OCI-LY7 (cell line): ENCODE measurements around the gene BHLHA9. TPM values are rescaled to one million over a fixed set of nuclear protein-coding genes. Genes with fewer than 3 reads are reported as not detected.

Experiments
- BruUV-seq: library from RNA; stranded (reverse); fragments of 400-500 nt; replicated peaks from 2 replicates; lab custom pipeline; 2021; lab: Mats Ljungman, UMichigan
- CTCF ChIA-PET: fragments of 300-600 bp; sonication (Branson Sonifier 250); formaldehyde crosslinking; loops from one replicate; lab custom pipeline; 2022; ENCODE audit warnings: antibody characterized with exemption; ENCODE audit not compliant: unreplicated experiment; lab: Charles Lee
- POLR2A ChIA-PET: fragments of 300-600 bp; sonication (Branson Sonifier 250); formaldehyde crosslinking; loops from one replicate; lab custom pipeline; 2022; ENCODE audit warnings: antibody characterized with exemption; lab: Charles Lee
- DNase-seq: peaks from one replicate; pipeline ENCODE4 v3.0.0-alpha.2; 2015; ENCODE audit warnings: low spot score
- H2AFZ ChIP-seq: fragments of 200-600 bp; sonication (generic), shearing (Covaris generic); 2 replicates; pipeline ENCODE4 v1.6.1; 2014; ENCODE audit warnings: mild to moderate bottlenecking, antibody characterized with exemption, low read length, moderate library complexity
- H3K27ac ChIP-seq: fragments of 200-600 bp; sonication (generic); 2 replicates; pipeline ENCODE4 v1.5.1; 2014; ENCODE audit warnings: mixed run types, low read depth, mild to moderate bottlenecking, moderate library complexity, low read length, inconsistent platforms; ENCODE audit not compliant: poor library complexity, severe bottlenecking
- H3K36me3 ChIP-seq: fragments of 200-600 bp; sonication (generic); 2 replicates; pipeline ENCODE4 v1.6.1; 2014; ENCODE audit warnings: mild to moderate bottlenecking, antibody characterized with exemption, low read length, moderate library complexity, mixed read lengths; ENCODE audit not compliant: insufficient read depth
- H3K4me1 ChIP-seq: fragments of 200-600 bp; sonication (generic); 2 replicates; pipeline ENCODE4 v1.5.1; 2014; ENCODE audit warnings: mild to moderate bottlenecking, low read length; ENCODE audit not compliant: insufficient read depth, poor library complexity, severe bottlenecking
- H3K4me2 ChIP-seq: fragments of 200-600 bp; sonication (generic); 2 replicates; pipeline ENCODE4 v1.6.1; 2014; ENCODE audit warnings: mild to moderate bottlenecking, low read length
- H3K4me3 ChIP-seq: fragments of 200-600 bp; sonication (generic); 2 replicates; pipeline ENCODE4 v1.5.1; 2014; ENCODE audit warnings: mild to moderate bottlenecking, low read depth, low read length; ENCODE audit not compliant: poor library complexity, severe bottlenecking
- H3K79me2 ChIP-seq: fragments of 200-600 bp; sonication (generic); 2 replicates; pipeline ENCODE4 v1.6.1; 2016; ENCODE audit warnings: low read depth, mild to moderate bottlenecking, low read length, moderate library complexity, mixed read lengths; ENCODE audit not compliant: insufficient read depth
- H3K9me2 ChIP-seq: fragments of 200-600 bp; sonication (generic); 2 replicates; pipeline ENCODE4 v1.6.1; 2016; ENCODE audit warnings: mild to moderate bottlenecking, low read length, mixed read lengths; ENCODE audit not compliant: insufficient read depth
- H3K9me3 ChIP-seq: fragments of 200-600 bp; sonication (generic); 2 replicates; pipeline ENCODE4 v1.6.1; 2014; ENCODE audit warnings: mild to moderate bottlenecking, mixed run types, low read length, mixed read lengths
- H4K20me1 ChIP-seq: fragments of 200-600 bp; sonication (generic); 2 replicates; pipeline ENCODE4 v1.6.1; 2014; ENCODE audit warnings: mild to moderate bottlenecking, antibody characterized with exemption, low read length, moderate library complexity, mixed read lengths; ENCODE audit not compliant: insufficient read depth
- CTCF ChIP-seq: fragments of 200-600 bp; sonication (generic); conservative IDR thresholded peaks from 2 replicates; pipeline ENCODE4 v1.5.1; 2014; ENCODE audit warnings: mild to moderate bottlenecking, antibody characterized with exemption, low read length, moderate library complexity, mixed read lengths
- EZH2phosphoT487 ChIP-seq: fragments of 200-600 bp; sonication (generic); IDR thresholded peaks from 2 replicates; pipeline ENCODE4 v1.6.1; 2018; ENCODE audit warnings: low read depth, borderline replicate concordance, mild to moderate bottlenecking, mixed run types, antibody characterized with exemption, low read length, moderate library complexity, mixed read lengths
- intact Hi-C: fragments of 100-400 bp; cut with micrococcal nuclease; formaldehyde crosslinking; loops from one replicate; pipeline ENCODE4 v1.10.0; 2022; ENCODE audit not compliant: unreplicated experiment
- total RNA-seq, 2 experiments: library from RNA; depleted of rRNA in 1 of 2; stranded (reverse); fragments of >200 nt in 1 of 2; shearing (Covaris generic) in 1 of 2; gene quantifications; 2 replicates each; pipeline ENCODE4 v1.2.3, GENCODE V29; 2014 to 2022

The BHLHA9 gene
- total RNA-seq, 2 experiments from 2014 or later, result not detected

- no peak overlapping the region for H3K27ac ChIP-seq
- ChIA-PET CTCF (no interaction called here), POLR2A (no interaction called here)
- intact Hi-C loops, result no loop called here
- H3K4me2 ChIP-seq, result no peak overlapping the region
- peaks cover 6% of the 10 kb centered on the region for H3K79me2 ChIP-seq
- no peak for TF ChIP-seq EZH2phosphoT487
- no peak for TF ChIP-seq CTCF
- no peaks in the 10 kb centered on the region; the same call in 1 of the 2 replicates for H4K20me1 ChIP-seq
- H3K9me3 ChIP-seq, result no peaks in the 10 kb centered on the region
- no peaks in the 10 kb centered on the region for H3K9me2 ChIP-seq
- no TSS peak for BruUV-seq
- H2AFZ ChIP-seq, result no peak overlapping the region
- peaks cover 5% of the 10 kb centered on the region for H3K4me1 ChIP-seq
- no peak for DNase-seq
- H3K36me3 ChIP-seq, result peaks cover 5% of the 10 kb centered on the region
- H3K4me3 ChIP-seq, result no peak overlapping the region
Observed at GRCh38 chr17:1232786-1233185, 37.5 kb upstream of the BHLHA9 start.

GRCh38 chr17:1234455-1234854 is 35.8 kb upstream of the BHLHA9 start:
- CTCF ChIA-PET, result no interaction called here
- TF ChIP-seq EZH2phosphoT487 (no peak), CTCF (no peak)
- Histone ChIP-seq H2AFZ (no peak overlapping the region), H3K4me2 (no peak overlapping the region), H3K36me3 (no peaks in the 10 kb centered on the region), H3K27ac (no peak overlapping the region), H3K4me3 (no peak overlapping the region), H4K20me1 (no peaks in the 10 kb centered on the region), H3K79me2 (no peaks in the 10 kb centered on the region), H3K9me2 (no peaks in the 10 kb centered on the region), H3K9me3 (no peaks in the 10 kb centered on the region), H3K4me1 (peaks cover 5% of the 10 kb centered on the region)
- no peak for DNase-seq
- POLR2A ChIA-PET, result no interaction called here
- intact Hi-C loops, result no loop called here
- BruUV-seq, result no TSS peak

- intact Hi-C loops, result no loop called here
- H2AFZ ChIP-seq, result no peak overlapping the region
- H3K4me2 ChIP-seq, result no peak overlapping the region
- no peak overlapping the region for H3K4me3 ChIP-seq
- no peak overlapping the region for H3K27ac ChIP-seq
- no peak for DNase-seq
- no peaks in the 10 kb centered on the region for H4K20me1 ChIP-seq
- TF ChIP-seq EZH2phosphoT487 (no peak), CTCF (no peak)
- POLR2A ChIA-PET, result interaction anchor here (0.6 to 0.7 kb wide), 2 partner anchors 27 to 733 kb away, joined by 3 read pairs; no protein-coding TSS in a partner anchor
- no peaks in the 10 kb centered on the region for H3K9me2 ChIP-seq
- H3K79me2 ChIP-seq, result no peaks in the 10 kb centered on the region
- no TSS peak for BruUV-seq
- no peaks in the 10 kb centered on the region for H3K36me3 ChIP-seq
- H3K4me1 ChIP-seq, result no peaks in the 10 kb centered on the region
- no peaks in the 10 kb centered on the region for H3K9me3 ChIP-seq
- CTCF ChIA-PET, result no interaction called here
Observed at GRCh38 chr17:1237471-1237870, 32.8 kb upstream of the BHLHA9 start.
